ENCODE results near the gene GTF2H4. TPM values are rescaled to one million over a fixed set of nuclear protein-coding genes. Genes with fewer than 3 reads are reported as not detected.

The GTF2H4 gene
- total RNA-seq, 5 donors from 2014 or later (not counting 1 experiment from before 2014, with no cell fraction given): 15.5 to 39.2 (median 33.3) TPM

GRCh38 chr6:30894381-30894780 lies 13.6 kb upstream of the GTF2H4 start:
- Histone ChIP-seq H3K27ac (ENCODE audit: low read length) (no peak overlapping the region), H3K9me3 (no peaks in the 10 kb centered on the region), H3K27me3 (replicated peaks in 1 of 2; ENCODE audit: control insufficient read depth in 2 of 2, extremely low read depth in 1 of 2, insufficient read depth in 2 of 2, low read length in 1 of 2) (peaks cover 0 to 3% of the 10 kb centered on the region in 2 experiments), H3K4me1 (ENCODE audit: control insufficient read depth in 1 of 2, extremely low read depth in 1 of 2, insufficient read depth in 2 of 2, low read length in 2 of 2) (no peaks in the 10 kb centered on the region), H3K4me3 (ENCODE audit: control insufficient read depth in 1 of 2, extremely low read depth in 1 of 2, low read length in 1 of 2) (no peak overlapping the region), H3K36me3 (ENCODE audit: control insufficient read depth in 2 of 2, extremely low read depth in 1 of 2, insufficient read depth in 1 of 2, low read length in 1 of 2) (peaks cover 20 to 32% of the 10 kb centered on the region in 2 donors)
- 92% methylated on average over 9 of the region's 12 CpGs for WGBS (ENCODE audit: insufficient coverage)
- no peaks in the 10 kb centered on the region for H3K9me3 Mint-ChIP-seq
- DNase-seq (no peak), ATAC-seq (replicated peaks in 1 of 4) (no peak)
- H3K36me3 Mint-ChIP-seq: peaks cover 33% of the 10 kb centered on the region
- CTCF ChIA-PET: no interaction called here
- H3K4me1 Mint-ChIP-seq: no peaks in the 10 kb centered on the region
- no peaks in the 10 kb centered on the region for H3K27me3 Mint-ChIP-seq
- no peak overlapping the region for H3K27ac Mint-ChIP-seq
- no peak overlapping the region for H3K4me3 Mint-ChIP-seq
- POLR2A ChIA-PET: no interaction called here

GRCh38 chr6:30894935-30895334 lies 13.1 kb upstream of the GTF2H4 start:
- Mint-ChIP-seq H3K4me1 (no peaks in the 10 kb centered on the region), H3K27ac (no peak overlapping the region), H3K4me3 (no peak overlapping the region), H3K9me3 (no peaks in the 10 kb centered on the region), H3K36me3 (peaks cover 28% of the 10 kb centered on the region), H3K27me3 (no peaks in the 10 kb centered on the region)
- CTCF ChIA-PET: interaction anchor here in 1 of 2 donors (0.9 kb wide), 1 partner anchor 193 kb away, joined by 3 read pairs; no protein-coding TSS in a partner anchor
- POLR2A ChIA-PET: no interaction called here
- Histone ChIP-seq H3K4me1 (ENCODE audit: control insufficient read depth in 1 of 2, extremely low read depth in 1 of 2, insufficient read depth in 2 of 2, low read length in 2 of 2) (no peaks in the 10 kb centered on the region), H3K9me3 (no peaks in the 10 kb centered on the region), H3K27ac (ENCODE audit: low read length) (no peak overlapping the region), H3K36me3 (ENCODE audit: control insufficient read depth in 2 of 2, extremely low read depth in 1 of 2, insufficient read depth in 1 of 2, low read length in 1 of 2) (peaks cover 21 to 28% of the 10 kb centered on the region in 2 donors), H3K27me3 (replicated peaks in 1 of 2; ENCODE audit: control insufficient read depth in 2 of 2, extremely low read depth in 1 of 2, insufficient read depth in 2 of 2, low read length in 1 of 2) (peaks cover 0 to 3% of the 10 kb centered on the region in 2 experiments), H3K4me3 (ENCODE audit: control insufficient read depth in 1 of 2, extremely low read depth in 1 of 2, low read length in 1 of 2) (no peak overlapping the region)
- 94% methylated on average over 3 of the region's 3 CpGs for WGBS (ENCODE audit: insufficient coverage)
- ATAC-seq (replicated peaks in 1 of 4) (no peak), DNase-seq (no peak)

GRCh38 chr6:30895343-30895742 lies 12.7 kb upstream of the GTF2H4 start:
- Mint-ChIP-seq H3K27me3 (no peaks in the 10 kb centered on the region), H3K27ac (no peak overlapping the region), H3K36me3 (peaks cover 24% of the 10 kb centered on the region), H3K4me1 (no peaks in the 10 kb centered on the region), H3K4me3 (no peak overlapping the region), H3K9me3 (no peaks in the 10 kb centered on the region)
- WGBS (ENCODE audit: insufficient coverage): 81% methylated on average over 10 of the region's 10 CpGs
- ATAC-seq (replicated peaks in 1 of 4): no peak
- ChIA-PET POLR2A (no interaction called here), CTCF (interaction anchor here in 1 of 2 donors (0.5 to 0.9 kb wide), 2 partner anchors 118 to 192 kb away, joined by 3 read pairs; no protein-coding TSS in a partner anchor)
- no peak overlapping the region for H3K27ac ChIP-seq (ENCODE audit: low read length)
- H3K9me3 ChIP-seq: no peaks in the 10 kb centered on the region
- H3K27me3 ChIP-seq (replicated peaks in 1 of 2; ENCODE audit: control insufficient read depth in 2 of 2, extremely low read depth in 1 of 2, insufficient read depth in 2 of 2, low read length in 1 of 2): peaks cover 0 to 3% of the 10 kb centered on the region in 2 experiments
- H3K36me3 ChIP-seq (ENCODE audit: control insufficient read depth in 2 of 2, extremely low read depth in 1 of 2, insufficient read depth in 1 of 2, low read length in 1 of 2): peaks cover 19 to 24% of the 10 kb centered on the region in 2 donors
- no peak for DNase-seq
- no peak overlapping the region for H3K4me3 ChIP-seq (ENCODE audit: control insufficient read depth in 1 of 2, extremely low read depth in 1 of 2, low read length in 1 of 2)
- no peaks in the 10 kb centered on the region for H3K4me1 ChIP-seq (ENCODE audit: control insufficient read depth in 1 of 2, extremely low read depth in 1 of 2, insufficient read depth in 2 of 2, low read length in 2 of 2)

- Mint-ChIP-seq H3K27ac (no peak overlapping the region), H3K9me3 (no peaks in the 10 kb centered on the region), H3K4me1 (no peaks in the 10 kb centered on the region), H3K36me3 (peaks cover 22% of the 10 kb centered on the region), H3K4me3 (no peak overlapping the region), H3K27me3 (no peaks in the 10 kb centered on the region)
- Histone ChIP-seq H3K4me1 (ENCODE audit: control insufficient read depth in 1 of 2, extremely low read depth in 1 of 2, insufficient read depth in 2 of 2, low read length in 2 of 2) (no peaks in the 10 kb centered on the region), H3K27me3 (replicated peaks in 1 of 2; ENCODE audit: control insufficient read depth in 2 of 2, extremely low read depth in 1 of 2, insufficient read depth in 2 of 2, low read length in 1 of 2) (peaks cover 0 to 3% of the 10 kb centered on the region in 2 experiments), H3K9me3 (no peaks in the 10 kb centered on the region), H3K27ac (ENCODE audit: low read length) (no peak overlapping the region), H3K4me3 (ENCODE audit: control insufficient read depth in 1 of 2, extremely low read depth in 1 of 2, low read length in 1 of 2) (no peak overlapping the region), H3K36me3 (ENCODE audit: control insufficient read depth in 2 of 2, extremely low read depth in 1 of 2, insufficient read depth in 1 of 2, low read length in 1 of 2) (peaks cover 15 to 21% of the 10 kb centered on the region in 2 donors)
- ChIA-PET CTCF (no interaction called here), POLR2A (no interaction called here)
- DNase-seq (no peak), ATAC-seq (replicated peaks in 1 of 4) (no peak)
- 91% methylated on average over 9 of the region's 13 CpGs for WGBS (ENCODE audit: insufficient coverage)
These were observed 11.5 kb upstream of the GTF2H4 start for GRCh38 chr6:30896541-30896940.

- POLR2A ChIA-PET: no interaction called here
- Histone ChIP-seq H3K4me3 (ENCODE audit: control insufficient read depth in 1 of 2, extremely low read depth in 1 of 2, low read length in 1 of 2) (no peak overlapping the region), H3K27ac (ENCODE audit: low read length) (no peak overlapping the region), H3K9me3 (no peaks in the 10 kb centered on the region), H3K36me3 (ENCODE audit: control insufficient read depth in 2 of 2, extremely low read depth in 1 of 2, insufficient read depth in 1 of 2, low read length in 1 of 2) (peaks cover 10 to 21% of the 10 kb centered on the region in 2 donors), H3K27me3 (replicated peaks in 1 of 2; ENCODE audit: control insufficient read depth in 2 of 2, extremely low read depth in 1 of 2, insufficient read depth in 2 of 2, low read length in 1 of 2) (peaks cover 0 to 3% of the 10 kb centered on the region in 2 experiments), H3K4me1 (ENCODE audit: control insufficient read depth in 1 of 2, extremely low read depth in 1 of 2, insufficient read depth in 2 of 2, low read length in 2 of 2) (no peaks in the 10 kb centered on the region)
- ATAC-seq (replicated peaks in 1 of 4) (no peak), DNase-seq (no peak)
- H3K4me1 Mint-ChIP-seq: peaks cover 0 to 5% (median 0%) of the 10 kb centered on the region in 3 donors
- H3K4me3 Mint-ChIP-seq: no peak overlapping the region
- WGBS (ENCODE audit: insufficient coverage): 95% methylated on average over 16 of the region's 16 CpGs
- no peaks in the 10 kb centered on the region for H3K27me3 Mint-ChIP-seq
- CTCF ChIA-PET: no interaction called here
- peaks cover 17% of the 10 kb centered on the region for H3K36me3 Mint-ChIP-seq
- H3K27ac Mint-ChIP-seq: no peak overlapping the region
- no peaks in the 10 kb centered on the region for H3K9me3 Mint-ChIP-seq
These were observed 10.1 kb upstream of the GTF2H4 start for GRCh38 chr6:30897882-30898281.

- WGBS (ENCODE audit: insufficient coverage): 96% methylated on average over 20 of the region's 23 CpGs
- CTCF ChIA-PET: no interaction called here
- H3K27me3 Mint-ChIP-seq: no peaks in the 10 kb centered on the region
- peaks cover 10 to 16% of the 10 kb centered on the region in 2 donors for H3K36me3 ChIP-seq (ENCODE audit: control insufficient read depth in 2 of 2, extremely low read depth in 1 of 2, insufficient read depth in 1 of 2, low read length in 1 of 2)
- no peak overlapping the region for H3K4me3 Mint-ChIP-seq
- H3K27me3 ChIP-seq (replicated peaks in 1 of 2; ENCODE audit: control insufficient read depth in 2 of 2, extremely low read depth in 1 of 2, insufficient read depth in 2 of 2, low read length in 1 of 2): no peaks in the 10 kb centered on the region
- H3K4me3 ChIP-seq (ENCODE audit: control insufficient read depth in 1 of 2, extremely low read depth in 1 of 2, low read length in 1 of 2): no peak overlapping the region
- no peak for ATAC-seq (replicated peaks in 1 of 4)
- no peaks in the 10 kb centered on the region for H3K4me1 ChIP-seq (ENCODE audit: control insufficient read depth in 1 of 2, extremely low read depth in 1 of 2, insufficient read depth in 2 of 2, low read length in 2 of 2)
- no peak for DNase-seq
- H3K9me3 ChIP-seq: no peaks in the 10 kb centered on the region
- POLR2A ChIA-PET: interaction anchor here in 1 of 2 donors (0.6 kb wide), 2 partner anchors 49 to 456 kb away, joined by 3 to 5 read pairs; no protein-coding TSS in a partner anchor
- H3K27ac ChIP-seq (ENCODE audit: low read length): no peak overlapping the region
- H3K36me3 Mint-ChIP-seq: peaks cover 17% of the 10 kb centered on the region
- no peak overlapping the region for H3K27ac Mint-ChIP-seq
- H3K9me3 Mint-ChIP-seq: no peaks in the 10 kb centered on the region
- peaks cover 0 to 5% (median 0%) of the 10 kb centered on the region in 3 donors for H3K4me1 Mint-ChIP-seq
These were observed 9.2 kb upstream of the GTF2H4 start for GRCh38 chr6:30898750-30899360.

Data from T-cell (primary cell).